ENCODE measurements around the gene DPF3. TPM values are rescaled to one million over a fixed set of nuclear protein-coding genes. Genes with fewer than 3 reads are reported as not detected.

The DPF3 gene
- total and polyA plus RNA-seq, 9 of the 15 experiments (the other 6 are each of a cell fraction or from before 2014, with no cell fraction given): 0.21 to 4.9 (median 1.2) TPM

- TF ChIP-seq HES1 (IDR thresholded peaks at IDR 0.05; ENCODE audit: low read depth) (no peak), NFXL1 (CRISPR knock-in tag; IDR thresholded peaks at IDR 0.05) (no peak), TOE1 (IDR thresholded peaks at IDR 0.05; ENCODE audit: borderline replicate concordance) (no peak), TOE1 (CRISPR knock-in tag; IDR thresholded peaks at IDR 0.05; ENCODE audit: borderline replicate concordance, low read depth) (no peak), NCOR1 (IDR thresholded peaks at IDR 0.05) (no peak), ARID1B (IDR thresholded peaks at IDR 0.05) (no peak), NRF1 (conservative IDR thresholded peaks at IDR 0.05 in 1 of 2, IDR thresholded peaks at IDR 0.05 in 1 of 2) (no peak), CEBPZ (IDR thresholded peaks at IDR 0.05; ENCODE audit: borderline replicate concordance, low read depth, low read length) (no peak), ZNF707 (CRISPR knock-in tag; conservative IDR thresholded peaks at IDR 0.05) (no peak)
Measured at GRCh38 chr14:72630374-72630773, 263.5 kb downstream of the DPF3 start (continued).

Data from K562 (cell line).